Measurements from ENCODE around the gene MON2.
"Not testable (repeated sequence)": the region's sequence is repeated elsewhere in the genome, so short reads cannot be mapped to it uniquely, and the experiment has no call there.

Gene MON2

GRCh38 chr12:62543324-62543723, 76.7 kb downstream of the MON2 start:
- no peak for DNase-seq

GRCh38 chr12:62543741-62544140, 77.1 kb downstream of the MON2 start:
- no peak for DNase-seq

DNA sequence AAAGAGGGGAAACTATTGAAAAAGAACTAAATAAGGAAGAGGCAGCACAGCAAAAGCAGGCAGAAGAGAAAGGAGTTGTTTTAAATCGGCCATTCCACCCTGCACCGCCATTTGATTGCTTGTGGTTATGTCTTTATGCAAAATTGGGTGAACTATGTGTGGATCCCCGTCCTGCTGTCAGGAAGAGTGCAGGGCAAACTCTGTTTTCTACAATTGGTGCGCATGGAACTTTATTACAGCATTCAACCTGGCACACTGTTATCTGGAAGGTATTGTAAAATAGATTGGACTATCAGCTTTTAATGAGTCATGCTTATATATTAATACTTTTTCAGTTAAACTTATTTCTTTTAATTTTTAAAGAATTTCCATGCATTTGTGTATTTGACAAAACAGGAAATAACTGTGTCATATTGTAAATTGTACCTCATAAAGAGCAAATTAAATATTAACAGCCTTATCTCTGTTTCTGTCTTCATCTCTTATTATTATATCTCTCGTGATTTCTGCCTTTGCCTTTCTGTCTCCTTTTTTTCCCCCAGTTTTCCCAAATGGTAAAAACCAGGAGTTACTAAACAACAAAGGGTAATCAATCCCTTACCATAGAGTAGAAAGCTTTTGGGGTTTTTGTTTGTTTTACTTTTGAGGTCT, 86.4 kb downstream of the MON2 start:
- DNase-seq: no peak

DNA sequence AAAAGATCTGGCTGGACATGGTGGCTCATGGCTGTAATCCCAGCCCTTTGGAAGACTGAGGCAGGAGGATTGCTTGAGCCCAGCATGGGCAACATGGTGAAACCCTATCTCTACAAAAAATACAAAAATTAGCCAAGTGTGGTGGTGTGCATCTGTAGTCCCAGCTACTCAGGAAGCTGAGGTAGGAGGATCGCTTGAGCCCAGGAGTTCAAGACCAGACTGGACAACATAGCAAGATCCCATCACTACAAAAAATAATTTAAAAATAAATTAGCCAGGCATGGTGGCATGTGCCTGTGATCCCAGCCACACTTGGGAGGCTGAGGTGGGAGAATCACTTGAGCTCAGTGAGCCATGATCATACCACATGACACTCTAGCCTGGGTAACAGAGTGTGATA, 92.7 kb downstream of the MON2 start:
- DNase-seq: not testable (repeated sequence)

- peak in 3 of 58 donors; percentile 1 to 4 (median 1) for DNase-seq
Measured at GRCh38 chr12:62562846-62563245, 96.2 kb downstream of the MON2 start.

DNA sequence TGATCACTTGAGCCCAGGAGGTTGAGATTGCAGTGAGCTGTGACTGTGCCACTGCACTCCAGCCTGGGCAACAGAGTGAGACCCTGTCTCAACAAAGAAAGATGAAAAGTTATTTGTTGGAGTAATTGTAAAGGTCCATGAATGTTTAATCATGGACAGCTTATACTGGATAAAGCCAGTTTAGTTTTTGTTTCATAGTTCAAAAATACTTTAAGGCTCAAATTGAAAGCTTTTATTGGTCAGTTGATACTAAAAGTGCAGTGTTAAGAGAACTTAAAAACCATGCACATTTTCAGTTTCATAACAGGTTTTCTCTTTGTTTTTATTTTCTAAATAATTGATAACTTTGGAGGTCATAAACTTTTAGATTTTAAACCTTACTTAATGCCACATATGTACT, 108.4 kb downstream of the MON2 start:
- DNase-seq: no peak

DNA sequence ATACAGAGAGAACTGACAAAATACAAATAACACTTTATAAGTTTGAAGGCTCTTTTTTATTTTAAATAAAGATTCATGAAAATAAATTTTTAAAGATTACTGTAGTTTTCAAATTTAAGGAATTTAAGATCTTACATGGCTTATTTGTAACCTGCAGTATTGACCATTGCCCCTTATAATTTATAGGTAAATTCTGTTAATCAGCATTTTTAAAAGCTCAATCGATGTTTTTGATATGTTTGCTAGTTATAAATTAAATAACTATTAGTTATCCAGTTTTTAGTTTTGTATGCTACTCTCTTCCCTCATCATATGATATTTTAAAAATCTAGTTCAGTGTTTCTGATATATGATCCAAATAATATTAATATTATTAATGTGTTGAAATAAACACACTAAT, 109.9 kb downstream of the MON2 start:
- DNase-seq: no peak

- DNase-seq: no peak
Measured at GRCh38 chr12:62578726-62579125, 112.1 kb downstream of the MON2 start.

DNA sequence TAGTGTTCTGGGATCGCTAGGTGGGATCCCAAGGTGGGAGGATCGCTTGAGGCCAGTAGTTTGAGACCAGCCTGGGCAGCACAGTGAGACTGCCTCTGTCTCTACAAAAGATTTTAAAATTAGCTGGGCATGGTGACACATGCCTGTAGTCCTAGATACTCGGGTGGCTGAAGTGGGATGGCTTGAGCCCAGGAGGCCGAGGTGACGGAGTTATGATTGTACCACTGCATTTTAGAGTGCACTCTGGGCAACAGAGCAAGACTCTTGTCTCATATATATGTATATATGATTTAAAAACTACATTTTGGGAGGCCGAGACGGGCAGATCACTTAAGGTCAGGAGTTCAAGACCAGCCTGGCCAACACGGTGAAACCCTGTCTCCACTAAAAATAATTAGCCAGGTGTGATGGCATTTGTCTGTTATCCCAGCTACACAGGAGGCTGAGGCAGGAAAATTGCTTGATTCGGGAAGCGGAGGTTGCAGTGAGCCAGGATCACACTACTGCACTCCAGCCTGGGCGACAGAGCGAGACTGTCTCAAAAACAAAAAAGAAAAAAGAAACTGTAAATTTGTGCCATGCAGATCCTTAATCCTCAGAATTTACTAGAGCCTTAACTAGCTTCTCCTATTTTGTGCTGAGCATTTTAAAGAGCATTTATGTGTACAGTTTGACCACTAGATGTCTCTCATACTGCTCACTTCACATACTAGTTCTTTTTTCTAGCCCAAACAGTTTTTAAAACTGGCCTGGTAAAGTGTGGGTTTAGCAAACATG, 114.8 kb downstream of the MON2 start:
- peak in 6 of 58 donors; percentile 0 to 45 (median 6) for DNase-seq

GRCh38 chr12:62582065-62582366, 115.4 kb downstream of the MON2 start:
- DNase-seq: no peak

GRCh38 chr12:62584619-62585018, 118.0 kb downstream of the MON2 start:
- no peak for DNase-seq

DNA sequence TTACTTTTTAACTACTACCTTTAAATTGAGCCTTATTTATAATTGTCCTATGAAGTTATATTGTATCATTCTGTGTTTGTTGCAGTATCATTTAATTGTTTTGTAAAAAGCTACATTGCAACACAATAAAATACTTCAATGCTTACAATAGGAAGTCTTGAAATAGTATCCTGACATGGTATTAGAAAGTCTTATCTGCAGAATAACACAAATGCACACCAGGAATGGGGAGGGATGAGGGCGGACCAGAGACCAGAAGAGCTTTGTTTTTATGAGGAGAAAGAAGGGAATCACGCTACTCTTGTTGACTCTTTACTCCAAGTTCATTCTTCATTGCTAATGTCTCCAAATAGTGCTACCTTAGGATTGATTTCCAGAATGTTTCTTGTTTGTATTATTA, 120.2 kb downstream of the MON2 start:
- no peak for DNase-seq

GRCh38 chr12:62588916-62589315, 122.3 kb downstream of the MON2 start:
- no peak for DNase-seq

- no peak for DNase-seq
Measured at GRCh38 chr12:62597253-62597652, 130.6 kb downstream of the MON2 start.

DNA sequence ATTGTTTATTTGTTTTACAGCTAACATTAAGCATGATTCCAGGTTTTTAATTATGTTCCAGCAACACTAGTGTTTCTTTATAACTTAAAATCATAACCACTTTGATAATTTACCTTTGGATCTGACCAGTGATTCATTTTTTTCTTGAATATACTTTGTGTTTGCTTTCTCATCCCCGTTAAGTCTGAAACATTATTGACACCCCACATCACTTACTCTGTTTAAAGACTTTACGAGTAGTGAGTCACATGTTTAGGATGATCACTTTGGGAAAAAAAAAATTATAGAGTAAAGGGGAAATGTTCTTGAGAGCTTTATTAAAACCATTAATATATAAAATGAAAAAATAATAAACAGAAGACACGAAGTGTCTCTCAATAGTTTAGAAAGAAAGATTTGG, 132.2 kb downstream of the MON2 start:
- DNase-seq: no peak

DNA sequence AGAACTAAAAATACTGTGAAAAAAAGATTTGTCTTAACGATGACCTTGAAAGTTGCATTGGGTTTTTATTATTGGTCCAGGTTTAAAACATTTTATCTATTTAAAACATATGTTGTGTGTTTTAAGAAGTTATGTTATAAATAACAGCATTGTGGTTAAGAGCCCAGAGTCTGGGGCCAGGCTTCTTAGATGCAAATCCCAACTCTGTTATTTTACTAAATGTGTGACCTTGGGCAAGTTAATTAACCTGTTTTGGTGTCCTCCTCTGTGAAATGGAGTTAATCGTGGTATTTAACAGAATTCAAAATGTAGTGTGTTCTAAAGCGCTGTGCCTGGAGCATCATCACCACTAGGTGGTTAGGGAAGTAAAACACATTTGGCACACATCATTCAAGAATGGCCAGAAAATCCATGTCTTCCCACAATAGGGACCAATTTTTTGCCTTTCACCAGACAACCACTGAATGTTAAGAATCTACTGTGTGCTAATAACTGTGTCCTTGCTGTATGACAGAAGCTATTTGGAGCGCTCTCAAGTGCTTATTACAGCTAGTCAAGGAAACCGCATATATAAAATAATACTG, 133.3 kb downstream of the MON2 start:
- no peak for DNase-seq

GRCh38 chr12:62601765-62602164, 135.1 kb downstream of the MON2 start:
- DNase-seq: no peak

DNA sequence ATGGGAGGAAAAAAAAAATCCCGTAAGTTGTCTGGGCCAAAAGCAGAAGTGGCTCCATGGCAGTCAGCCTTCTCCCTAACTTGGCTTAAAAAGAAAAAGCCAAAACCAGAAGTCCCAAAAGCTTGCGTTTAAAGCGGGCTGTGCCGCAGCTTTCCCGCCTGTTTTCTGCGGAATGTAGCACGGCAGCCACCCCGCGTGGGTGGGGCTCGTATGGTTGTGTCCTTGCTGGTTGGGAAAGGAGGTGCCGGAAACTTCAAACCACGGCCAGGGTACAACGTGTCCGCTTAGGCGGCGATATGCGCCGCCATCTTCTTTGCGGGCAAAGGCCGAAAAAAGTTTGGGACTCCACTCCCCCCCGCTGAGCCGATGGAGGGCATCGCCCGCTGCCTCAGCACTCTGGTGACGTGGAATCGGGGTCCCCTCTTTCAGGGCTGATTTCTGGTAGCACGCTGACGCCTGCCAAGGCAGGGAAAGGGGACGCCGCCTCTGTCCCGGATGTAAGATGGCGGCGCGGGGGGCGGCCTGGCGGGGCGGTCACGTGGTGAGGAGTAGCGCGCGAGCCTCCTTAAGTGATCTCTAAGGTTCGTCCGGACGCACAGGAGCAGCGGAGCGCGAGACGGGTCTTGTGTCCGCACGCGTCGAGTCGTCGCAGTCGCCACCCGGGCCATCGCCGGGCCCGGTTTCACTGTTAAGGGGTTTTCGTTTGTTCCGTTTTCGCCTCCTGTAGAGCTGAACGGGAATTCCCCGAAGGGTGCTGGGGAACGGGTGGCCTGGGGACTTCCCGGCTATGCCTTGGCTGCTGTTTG, 135.8 kb downstream of the MON2 start:
- DNase-seq: peak; percentile 47 to 95 (median 86)

DNA sequence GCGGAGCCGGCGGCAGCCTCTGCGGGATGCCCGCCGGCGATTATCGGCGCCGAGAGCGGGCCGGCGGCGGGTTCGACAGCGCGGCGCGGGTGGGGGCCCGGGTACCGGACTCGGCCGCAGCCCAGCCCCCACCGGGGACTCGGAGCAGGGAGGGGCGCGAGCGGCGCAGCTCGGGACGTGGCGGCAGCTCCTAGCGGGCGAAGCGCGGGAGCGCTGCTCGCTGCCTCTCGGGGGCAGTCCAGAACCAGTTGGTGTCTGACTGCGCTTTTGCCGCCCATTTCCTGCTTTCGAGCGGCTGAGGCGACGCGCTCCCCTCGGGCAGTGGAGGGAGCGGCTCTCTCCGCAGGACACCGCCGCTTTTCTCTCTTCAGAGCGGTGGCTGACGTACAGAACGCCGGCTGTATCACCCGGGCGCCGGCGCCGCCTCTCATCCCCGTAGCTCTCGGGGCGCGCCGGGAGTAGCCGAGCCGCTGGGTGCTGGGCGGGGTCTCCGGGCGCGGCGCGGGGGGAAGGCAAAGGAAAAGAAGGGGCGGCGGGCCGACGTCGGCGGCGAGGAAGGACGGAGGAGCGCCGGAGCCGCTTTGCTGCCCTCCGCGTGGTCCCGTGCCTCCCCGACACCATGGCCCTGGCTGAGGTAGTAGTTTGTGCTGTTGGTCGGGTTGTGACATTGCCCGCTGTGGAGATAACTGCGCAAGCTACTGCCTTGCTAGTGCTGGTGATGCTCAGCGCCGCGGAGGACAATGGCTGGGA, 136.6 kb downstream of the MON2 start:
- peak; percentile 39 to 94 (median 86) for DNase-seq

DNA sequence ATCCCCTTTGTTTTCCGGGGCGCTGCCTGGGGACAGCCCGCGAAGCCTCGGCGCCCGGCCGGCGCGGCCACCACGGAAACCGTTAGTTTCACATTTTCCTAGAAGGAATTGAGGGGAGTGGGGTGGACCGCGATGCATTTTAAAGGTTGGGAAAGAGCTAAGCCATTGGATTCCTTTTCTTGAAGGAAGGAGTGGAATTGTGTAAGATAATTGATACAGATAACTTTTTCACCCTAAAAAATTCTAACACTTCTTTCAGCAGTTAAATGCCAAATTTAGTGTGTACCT, 137.1 kb downstream of the MON2 start:
- DNase-seq: no peak

- DNase-seq: no peak
Measured at GRCh38 chr12:62604373-62604772, 137.7 kb downstream of the MON2 start.

- DNase-seq: no peak
Measured at GRCh38 chr12:62604871-62605270, 138.2 kb downstream of the MON2 start.

Data from anterior cingulate cortex (tissue), 58 donors.